ENCODE results near the gene HIVEP3. TPM values are rescaled to one million over a fixed set of nuclear protein-coding genes. Genes with fewer than 3 reads are reported as not detected.
"Not testable (repeated sequence)": the region's sequence is repeated elsewhere in the genome, so short reads cannot be mapped to it uniquely, and the experiment has no call there.

HIVEP3 gene
- total RNA-seq, 4 donors from 2014 or later = 3.2 to 11.0 (median 4.2) TPM

GRCh38 chr1:41560496-41560895 lies 358.2 kb downstream of the HIVEP3 start:
- intact Hi-C loops (cut with DNase I) = no loop called here
- Histone ChIP-seq H3K9me3 (peaks cover 0 to 6% (median 0%) of the 10 kb centered on the region in 3 donors), H3K27ac (no peak overlapping the region), H3K4me3 (no peak overlapping the region), H3K4me1 (no peaks in the 10 kb centered on the region), H3K27me3 (no peaks in the 10 kb centered on the region), H3K36me3 (peaks cover 0 to 19% (median 0%) of the 10 kb centered on the region in 3 donors)
- 83% methylated on average over 5 of the region's 5 CpGs; no CpG with 5 or more reads in 1 of the 2 donors for WGBS, 2 donors
- no peak for DNase-seq
- no peak for TF ChIP-seq CTCF (IDR thresholded peaks at IDR 0.05)
- no peak for TF ChIP-seq POLR2A (IDR thresholded peaks at IDR 0.05)

GRCh38 chr1:41559331-41559730 lies 359.4 kb downstream of the HIVEP3 start:
- peaks cover 0 to 6% (median 0%) of the 10 kb centered on the region in 3 donors for H3K9me3 ChIP-seq
- intact Hi-C loops (cut with DNase I) = no loop called here
- H3K27ac ChIP-seq = no peak overlapping the region
- H3K36me3 ChIP-seq = peaks cover 0 to 24% (median 0%) of the 10 kb centered on the region in 3 donors
- H3K27me3 ChIP-seq = no peaks in the 10 kb centered on the region
- H3K4me1 ChIP-seq = no peaks in the 10 kb centered on the region
- no peak overlapping the region for H3K4me3 ChIP-seq
- no peak for DNase-seq
- 65 to 73% methylated on average over 5 of the region's 5 CpGs for WGBS, 2 donors
- no peak for TF ChIP-seq POLR2A (IDR thresholded peaks at IDR 0.05)
- TF ChIP-seq CTCF (IDR thresholded peaks at IDR 0.05) = no peak

- WGBS, 2 donors = 69 to 89% methylated on average over 3 of the region's 3 CpGs
Measured at GRCh38 chr1:41558761-41559171, 360.0 kb downstream of the HIVEP3 start.

GRCh38 chr1:41557751-41558455 lies 360.8 kb downstream of the HIVEP3 start:
- H3K36me3 ChIP-seq = peaks cover 0 to 24% (median 0%) of the 10 kb centered on the region in 3 donors
- H3K27ac ChIP-seq = no peak overlapping the region
- peaks cover 0 to 6% (median 0%) of the 10 kb centered on the region in 3 donors for H3K9me3 ChIP-seq
- TF ChIP-seq POLR2A (IDR thresholded peaks at IDR 0.05) (no peak), CTCF (IDR thresholded peaks at IDR 0.05) (no peak)
- H3K27me3 ChIP-seq = no peaks in the 10 kb centered on the region
- WGBS, 2 donors = 78 to 82% methylated on average over 7 to 10 of the region's 13 CpGs
- no peaks in the 10 kb centered on the region for H3K4me1 ChIP-seq
- H3K4me3 ChIP-seq = no peak overlapping the region
- DNase-seq = no peak
- intact Hi-C loops (cut with DNase I) = no loop called here

More at GRCh38 chr1:41558761-41559171, 360.0 kb downstream of the HIVEP3 start:
- H3K27ac ChIP-seq = no peak overlapping the region
- peaks cover 0 to 6% (median 0%) of the 10 kb centered on the region in 3 donors for H3K9me3 ChIP-seq
- TF ChIP-seq CTCF (IDR thresholded peaks at IDR 0.05) (no peak), POLR2A (IDR thresholded peaks at IDR 0.05) (no peak)
- no peaks in the 10 kb centered on the region for H3K4me1 ChIP-seq
- no peak overlapping the region for H3K4me3 ChIP-seq
- no peaks in the 10 kb centered on the region for H3K27me3 ChIP-seq
- DNase-seq = no peak
- intact Hi-C loops (cut with DNase I) = no loop called here
- H3K36me3 ChIP-seq = peaks cover 0 to 24% (median 0%) of the 10 kb centered on the region in 3 donors

- intact Hi-C loops (cut with DNase I); H3K4me3 ChIP-seq; H3K9me3 ChIP-seq; H3K27me3 ChIP-seq; DNase-seq; H3K27ac ChIP-seq; H3K4me1 ChIP-seq; H3K36me3 ChIP-seq: not testable (repeated sequence)
- WGBS, 2 donors = 87% methylated on average over 5 of the region's 5 CpGs; no CpG with 5 or more reads in 1 of the 2 donors
Measured at GRCh38 chr1:41554746-41555145, 364.0 kb downstream of the HIVEP3 start.

Data from esophagus squamous epithelium (tissue), 5 donors.